IMR-90 (cell line): ENCODE data around the gene ABCC4.

Experiments
- CTCF ChIP-seq: conservative IDR thresholded peaks from 2 replicates; pipeline ENCODE4 v1.5.1; 2012; ENCODE audit warnings: mild to moderate bottlenecking, low read depth, low read length, improper control_type of control experiment
- NFE2L2 ChIP-seq: fragments of 150-350 bp; IDR thresholded peaks from 2 replicates; pipeline ENCODE4 v1.6.1; 2016; ENCODE audit warnings: low read depth, mild to moderate bottlenecking, low read length
- RFX5 ChIP-seq: IDR thresholded peaks from 2 replicates; pipeline ENCODE4 v1.8.0; 2012; ENCODE audit warnings: low read depth, mild to moderate bottlenecking, low read length, moderate library complexity

- TF ChIP-seq CTCF (no peak), NFE2L2 (no peak), RFX5 (no peak)
Measured at GRCh38 chr13:95229855-95230254, 71.4 kb downstream of the ABCC4 start.
